GM21619 (cell line): Measurements from ENCODE around the gene FAM227B.
A peak's percentile ranks its signal among the peaks of the same experiment; 100 is the strongest.
"Not testable (repeated sequence)": the region's sequence is repeated elsewhere in the genome, so short reads cannot be mapped to it uniquely, and the experiment has no call there.

Experiments used
- ATAC-seq: cut with Tn5 transposase; IDR thresholded peaks from one replicate; pipeline ENCODE4 v1.9.1; 2021; ENCODE audit not compliant: unreplicated experiment

FAM227B gene

GRCh38 chr15:49620658-49621368 lies at the start of gene FAM227B, which contains the start of gene DTWD1:
FAM227B (minus strand) TSS chr15:49620818; CDS start chr15:49615171, 5,647 bp downstream.
DTWD1 (plus strand) TSS chr15:49621048; CDS start chr15:49625168, 4,120 bp downstream.
- ATAC-seq: peak; percentile 98

DNA sequence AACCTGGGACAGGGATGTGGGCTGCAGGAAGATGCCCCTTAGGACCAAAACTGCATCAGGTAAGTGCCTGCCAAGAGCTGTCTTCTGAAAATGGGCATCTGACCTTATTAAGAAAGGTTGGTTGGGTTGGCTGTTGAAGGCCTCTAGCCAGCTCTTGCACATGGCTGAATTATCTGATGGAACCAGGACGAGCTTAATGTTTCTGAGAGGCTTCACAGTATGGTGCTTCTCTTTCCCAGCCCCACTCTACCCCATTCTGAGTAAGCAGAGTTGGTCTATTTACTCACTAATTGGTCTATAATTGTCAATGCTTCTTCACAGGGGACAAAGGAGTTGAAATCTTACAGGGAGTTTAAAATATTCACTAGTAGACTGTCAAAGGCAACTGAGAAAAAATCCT lies 48.7 kb upstream of the FAM227B start:
- no peak for ATAC-seq

DNA sequence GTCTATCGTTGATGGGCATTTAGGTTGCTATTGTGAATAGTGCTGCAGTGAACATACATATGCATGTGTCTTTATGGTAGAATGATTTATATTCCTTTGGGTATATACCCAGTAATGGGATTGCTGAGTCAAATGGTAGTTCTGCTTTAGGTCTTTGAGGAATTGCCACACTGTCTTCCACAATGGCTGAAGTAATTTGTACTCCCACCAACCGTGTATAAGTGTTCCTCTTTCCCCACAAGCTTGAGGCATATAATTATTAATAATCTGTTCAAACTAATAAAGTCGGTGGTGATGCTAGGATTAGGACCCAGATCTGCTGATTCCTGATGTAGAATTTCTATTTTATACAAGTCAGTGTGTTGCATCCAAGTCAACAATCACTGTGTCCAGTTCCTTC lies 45.9 kb upstream of the FAM227B start:
- not testable (repeated sequence) for ATAC-seq

DNA sequence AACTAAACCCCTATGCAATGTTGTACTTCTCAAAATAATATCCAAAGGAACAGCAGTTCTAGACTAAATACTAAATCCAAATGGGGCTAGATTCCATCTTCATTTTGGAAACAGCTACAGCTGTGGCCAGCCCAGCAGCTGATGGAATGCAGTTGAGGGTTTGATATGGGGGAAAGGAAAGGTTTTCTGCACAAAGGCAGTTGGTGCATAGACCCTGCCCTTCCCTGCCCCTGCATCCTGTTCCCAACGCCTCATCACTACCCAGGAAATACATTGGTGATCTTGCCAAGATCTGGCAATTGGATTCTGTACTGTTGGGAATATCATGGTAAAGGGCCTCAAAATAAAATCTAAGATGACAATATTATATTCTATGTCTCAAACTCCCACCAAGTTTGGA lies 44.1 kb upstream of the FAM227B start:
- no peak for ATAC-seq

GRCh38 chr15:49656734-49657133 lies 36.1 kb upstream of the FAM227B start:
- ATAC-seq: no peak

- ATAC-seq: no peak
Measured at GRCh38 chr15:49652922-49653321, 32.3 kb upstream of the FAM227B start.

- ATAC-seq: no peak
Measured at GRCh38 chr15:49650676-49651075, 30.1 kb upstream of the FAM227B start.

DNA sequence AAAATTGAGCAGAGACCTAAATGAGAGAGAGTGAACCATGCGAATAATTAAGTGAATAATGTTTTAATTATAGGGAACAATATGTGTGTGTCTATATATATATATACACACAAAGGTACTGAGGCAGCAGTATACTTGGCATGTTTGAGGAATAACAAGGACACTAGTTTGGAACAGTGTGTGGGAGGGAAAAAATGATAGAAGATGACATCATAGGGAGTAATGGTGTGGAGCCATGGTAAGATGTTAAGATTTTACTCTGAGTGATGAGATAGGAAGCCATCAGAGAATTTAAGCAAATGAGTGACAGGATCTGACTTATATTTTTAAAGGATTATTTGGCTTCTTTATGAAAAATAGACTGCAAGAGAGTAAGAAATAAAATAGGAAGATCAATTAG lies 29.4 kb upstream of the FAM227B start:
- ATAC-seq: no peak

- ATAC-seq: no peak
Measured at GRCh38 chr15:49646891-49647290, 26.3 kb upstream of the FAM227B start.

DNA sequence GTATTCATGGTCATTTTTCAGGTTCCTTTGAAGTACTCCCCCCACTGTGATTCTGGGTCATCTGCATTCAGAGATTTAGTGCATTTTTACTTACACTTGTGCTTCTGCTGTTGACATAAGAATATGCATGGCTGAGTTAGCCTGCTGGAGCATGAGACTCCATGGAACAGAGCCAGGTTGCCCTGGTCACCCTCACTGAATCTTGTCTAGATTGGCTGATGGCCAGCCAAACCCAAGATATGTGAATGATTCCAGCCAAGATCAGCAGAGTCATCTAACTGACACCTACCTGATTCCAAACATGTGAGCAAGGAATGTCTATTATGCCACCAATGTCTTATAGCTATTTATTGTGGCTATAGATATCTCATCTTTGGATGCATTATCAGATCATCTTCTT lies 25.3 kb upstream of the FAM227B start:
- ATAC-seq: no peak

DNA sequence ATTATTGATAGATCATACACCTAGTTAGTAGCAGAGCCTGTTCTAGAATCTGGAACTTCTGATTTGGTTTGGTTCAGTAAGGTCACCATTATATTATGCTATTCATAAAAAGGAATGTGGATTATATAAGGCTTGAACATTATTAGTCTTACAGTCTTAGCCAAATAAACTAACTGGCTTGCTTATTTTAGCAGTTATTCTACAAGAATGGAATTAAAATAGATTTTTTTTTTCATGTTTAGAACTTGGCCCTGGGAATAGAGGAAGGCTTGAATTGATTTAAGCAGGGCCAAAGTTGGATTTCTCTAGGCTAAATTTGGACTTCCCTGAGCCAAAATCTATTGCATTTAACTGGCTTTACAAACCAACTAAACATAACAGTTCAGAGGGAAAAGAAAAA lies 24.7 kb upstream of the FAM227B start:
- no peak for ATAC-seq

- ATAC-seq: no peak
Measured at GRCh38 chr15:49644364-49644794, 23.8 kb upstream of the FAM227B start.

- no peak for ATAC-seq
Measured at GRCh38 chr15:49637857-49638256, 17.2 kb upstream of the FAM227B start.

- ATAC-seq: no peak
Measured at GRCh38 chr15:49628379-49628778, 7.8 kb upstream of the FAM227B start.

DNA sequence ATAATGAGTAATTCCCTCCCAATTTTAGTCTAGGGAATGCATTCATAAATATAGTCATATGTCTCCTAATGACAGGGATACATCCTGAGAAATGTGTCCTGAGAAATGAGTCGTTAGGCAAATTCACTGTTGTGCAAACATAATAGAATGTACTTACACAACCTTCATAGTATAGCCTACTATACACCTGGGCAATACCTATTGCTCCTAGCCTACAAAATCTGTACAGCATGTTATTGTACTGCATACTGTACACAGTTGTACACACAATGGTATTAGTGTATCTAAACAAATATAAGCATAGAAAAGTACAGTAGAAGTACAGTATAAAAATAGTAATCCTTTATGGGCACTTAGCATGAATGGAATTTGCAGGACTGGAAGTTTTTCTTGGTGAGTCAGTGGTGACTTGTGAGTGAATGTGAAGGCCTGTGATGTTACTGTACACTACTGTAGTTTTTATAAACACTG lies 6.8 kb upstream of the FAM227B start:
- ATAC-seq: no peak

- no peak for ATAC-seq
Measured at GRCh38 chr15:49625460-49626036, 4.9 kb upstream of the FAM227B start.

DNA sequence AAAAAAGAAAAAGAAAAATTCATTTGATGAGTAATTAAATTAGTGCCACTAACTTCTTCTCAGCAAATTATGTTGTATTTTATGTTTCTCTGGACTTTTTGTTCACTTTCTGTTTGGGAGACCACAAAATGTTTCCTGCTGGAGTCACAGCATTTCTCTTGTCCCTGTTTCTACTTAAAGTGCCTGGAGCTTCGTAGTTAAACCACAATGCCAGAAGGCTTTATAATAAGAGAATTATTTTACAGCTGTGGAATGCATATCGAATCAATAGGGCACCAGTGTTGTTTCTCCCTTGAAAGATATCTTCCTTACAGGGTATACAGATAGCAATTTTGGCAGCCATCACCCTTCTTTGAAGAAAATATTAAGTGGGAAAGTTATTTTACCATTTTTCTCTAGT lies 3.4 kb upstream of the FAM227B start:
- ATAC-seq: no peak

DNA sequence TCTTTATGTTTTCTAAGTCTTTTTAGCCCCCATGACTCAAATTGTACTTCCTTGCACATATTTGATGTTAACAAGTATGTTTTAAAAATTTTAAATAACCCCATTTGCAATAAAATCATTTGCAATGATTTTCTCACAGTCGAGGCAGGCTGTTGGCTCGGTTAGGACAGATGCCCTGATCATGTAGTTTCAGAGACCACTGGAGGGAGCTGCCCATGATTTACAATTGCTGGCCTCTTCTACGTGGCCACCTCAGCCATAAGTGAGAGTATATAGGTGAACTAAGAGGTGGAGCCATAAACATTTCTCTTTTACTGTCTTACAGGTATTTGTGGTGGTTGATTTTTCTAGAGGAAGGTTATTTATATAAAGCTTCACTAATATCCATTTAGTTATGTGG lies 1.9 kb upstream of the FAM227B start:
- no peak for ATAC-seq

- no peak for ATAC-seq
Measured at GRCh38 chr15:49621887-49622286, 1.3 kb upstream of the FAM227B start.

DNA sequence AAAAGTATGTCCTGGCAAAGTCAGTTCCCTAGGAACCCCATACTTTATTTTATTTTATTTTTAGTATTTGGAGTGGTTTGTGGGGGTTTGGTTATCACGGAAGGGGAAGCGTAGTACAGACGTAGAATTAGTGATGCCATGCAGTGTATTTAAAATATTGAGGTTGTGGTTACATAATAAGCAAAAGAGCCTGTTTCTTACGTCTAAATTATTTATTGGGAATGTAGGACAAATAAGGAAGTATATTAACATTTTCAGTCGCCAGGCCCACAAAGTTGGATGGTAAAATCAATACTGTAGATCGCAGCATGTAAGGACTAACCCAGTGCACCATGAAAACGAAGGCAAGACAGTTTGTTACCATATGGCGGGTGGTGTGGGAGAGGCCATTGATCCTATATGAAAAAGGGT lies 788 bp upstream of the FAM227B start:
- ATAC-seq: no peak

- ATAC-seq: peak; percentile 3
Measured at GRCh38 chr15:49620199-49620598, 419 bp downstream of the FAM227B start.

DNA sequence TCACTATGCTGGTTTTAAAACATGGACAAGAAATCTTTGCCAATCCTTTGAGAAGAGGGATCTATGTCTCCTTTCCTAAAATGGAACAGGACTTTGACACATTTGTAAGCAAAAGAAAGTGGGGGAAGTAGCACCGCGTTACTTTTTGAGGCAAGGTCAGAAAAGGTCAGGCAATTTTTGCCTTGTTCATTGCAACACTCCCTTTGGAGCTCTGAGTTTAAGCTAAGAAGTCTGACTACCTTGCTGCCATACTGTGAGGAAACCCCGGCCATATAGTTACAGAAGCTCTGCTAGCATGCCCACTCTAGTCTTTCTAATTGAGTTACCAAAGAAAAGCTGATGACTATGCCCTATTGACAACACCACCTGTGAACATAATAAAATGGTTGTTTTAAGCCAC lies 1.4 kb downstream of the FAM227B start:
- no peak for ATAC-seq

DNA sequence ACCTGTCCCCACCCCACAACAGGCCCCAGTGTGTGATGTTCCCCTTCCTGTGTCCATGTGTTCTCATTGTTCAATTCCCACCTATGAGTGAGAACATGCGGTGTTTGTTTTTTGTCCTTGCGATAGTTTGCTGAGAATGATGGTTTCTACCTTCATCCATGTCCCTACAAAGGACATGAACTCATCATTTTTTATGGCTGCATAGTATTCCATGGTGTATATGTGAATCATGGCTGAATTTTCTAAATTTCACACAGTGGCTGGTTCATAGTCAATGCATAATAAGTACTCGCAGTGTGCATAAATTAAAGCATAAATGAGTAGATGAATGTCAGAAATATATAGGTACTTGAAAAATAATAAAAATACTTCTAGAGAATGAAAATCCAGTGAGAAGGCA lies 8.4 kb downstream of the FAM227B start:
- not testable (repeated sequence) for ATAC-seq
